Lung (tissue), 12 donors: ENCODE results near the gene PKD1. TPM values are rescaled to one million over a fixed set of nuclear protein-coding genes. Genes with fewer than 3 reads are reported as not detected.

Experiments
- ATAC-seq: fragments of 200-7000 bp; cut with Tn5 transposase; one replicate; pipeline ENCODE4 v1.9.1; 2020; ENCODE audit warnings: moderate number of reproducible peaks; ENCODE audit not compliant: insufficient read depth, low FRiP score
- DNase-seq, 3 donors: peaks; one replicate each; pipeline ENCODE4 v3.0.0-alpha.2; 2013 to 2017
- H3K27ac ChIP-seq, 2 donors: one replicate each; pipeline ENCODE4 v1.5.1; 2013; ENCODE audit warnings: mild to moderate bottlenecking in 2 of 2, moderate library complexity in 2 of 2, control low read depth in 1 of 2, inconsistent platforms in 1 of 2, low read depth in 1 of 2, low read length in 1 of 2
- H3K27me3 ChIP-seq, 3 donors: one replicate each; pipeline ENCODE4 v1.5.1; 2013; ENCODE audit warnings: low read length in 2 of 3; ENCODE audit not compliant: control insufficient read depth in 3 of 3, insufficient read depth in 3 of 3
- H3K36me3 ChIP-seq, 4 donors: one replicate each; pipeline ENCODE4 v1.5.1; 2013; ENCODE audit warnings: low read length in 4 of 4, mild to moderate bottlenecking in 1 of 4, moderate library complexity in 1 of 4; ENCODE audit not compliant: control insufficient read depth in 4 of 4, insufficient read depth in 4 of 4
- H3K4me1 ChIP-seq, 5 donors: one replicate each; pipeline ENCODE4 v1.5.1; 2013; ENCODE audit warnings: low read length in 5 of 5, mild to moderate bottlenecking in 2 of 5, moderate library complexity in 1 of 5; ENCODE audit not compliant: control insufficient read depth in 5 of 5, insufficient read depth in 5 of 5
- H3K4me3 ChIP-seq: one replicate; pipeline ENCODE4 v1.5.1; 2013; ENCODE audit warnings: mild to moderate bottlenecking, control low read depth, moderate library complexity
- H3K9ac ChIP-seq, 2 donors: one replicate each; pipeline ENCODE4 v1.5.1; 2013; ENCODE audit warnings: low read length in 2 of 2, control low read depth in 1 of 2; ENCODE audit not compliant: insufficient read depth in 1 of 2
- H3K9me3 ChIP-seq, 4 donors: one replicate each; pipeline ENCODE4 v1.5.1; 2013; ENCODE audit warnings: low read length in 3 of 4, mild to moderate bottlenecking in 1 of 4, moderate library complexity in 1 of 4; ENCODE audit not compliant: control insufficient read depth in 4 of 4, insufficient read depth in 3 of 4
- WGBS, 2 donors: extraction: QIAGEN DNeasy Blood & Tissue Kit; methylation state at CpG; one replicate each; pipeline ENCODE4 v1.1.7; 2013; 5-methylcytosine and 5-hydroxymethylcytosine counted together
- polyA plus RNA-seq, 2 donors: library from polyadenylated mRNA; stranded (reverse); fragments of 200-250 nt; gene quantifications; one replicate each; pipeline ENCODE4 v1.2.1, GENCODE V29; 2013
- total RNA-seq, 2 donors: library from RNA; depleted of rRNA in 1 of 2; stranded (reverse); fragments of >200 nt in 1 of 2; gene quantifications; one replicate each; pipeline ENCODE4 v1.2.1, GENCODE V29; 2014 to 2021
- TF ChIP-seq, protein P1 (sequence below): IDR thresholded peaks from 2 replicates; pipeline ENCODE4 v1.5.1; 2012; ENCODE audit warnings: mild to moderate bottlenecking; ENCODE audit errors: control extremely low read depth, extremely low read depth
- donor health status: control.
- donor health status: control.
- donor health status: Bipolar disorder and iron deficiency.
- donor health status: healthy.
- donor health status: DM: yes; HTN: yes; CAD: no.

Gene PKD1
- total and polyA plus RNA-seq, 4 donors = 39.1 to 128 (median 64.6) TPM

DNA sequence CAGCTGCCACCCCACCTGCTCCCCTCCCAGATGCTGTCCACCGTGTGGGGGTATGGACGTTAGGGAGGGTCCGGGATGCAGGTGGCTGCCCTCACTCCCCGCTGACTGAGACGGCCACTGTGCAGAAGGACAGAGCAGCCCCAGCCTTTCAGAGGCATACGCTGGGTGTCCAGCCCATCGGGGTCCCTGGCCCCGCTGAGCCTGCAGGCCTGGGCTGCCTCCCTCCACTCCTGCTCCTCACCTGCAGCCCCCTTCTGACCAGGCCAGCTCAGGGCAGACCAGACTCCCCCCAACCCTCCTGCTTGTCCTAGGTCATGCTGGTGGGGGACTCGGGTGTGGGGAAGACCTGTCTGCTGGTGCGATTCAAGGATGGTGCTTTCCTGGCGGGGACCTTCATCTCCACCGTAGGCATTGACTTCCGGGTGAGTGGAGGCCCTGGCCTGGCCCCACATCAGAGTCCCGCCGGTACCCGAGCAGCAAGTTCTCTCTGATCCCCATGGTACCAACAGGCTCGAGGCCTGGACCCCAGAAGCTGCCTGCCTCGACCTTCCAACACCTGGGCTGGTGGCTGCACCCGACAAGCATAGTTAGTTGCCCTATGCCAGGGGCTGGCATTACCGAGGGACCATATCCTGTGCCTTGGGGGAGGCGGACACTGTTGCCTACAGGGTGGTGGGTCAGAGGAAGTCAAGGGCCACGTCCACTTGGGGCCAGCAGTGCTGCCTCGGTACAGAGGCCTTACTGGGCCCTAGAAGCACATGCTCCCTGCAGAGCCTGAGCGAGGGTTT lies 14.1 kb upstream of the PKD1 start:
- ATAC-seq (no peak), DNase-seq (no peak)
- H3K36me3 ChIP-seq = peaks cover 0 to 14% (median 7%) of the 10 kb centered on the region in 4 donors
- H3K9me3 ChIP-seq = no peaks in the 10 kb centered on the region
- H3K27me3 ChIP-seq = no peaks in the 10 kb centered on the region
- 64 to 67% methylated on average over 24 of the region's 24 CpGs for WGBS, 2 donors
- H3K9ac ChIP-seq = no peak overlapping the region
- peaks cover 0 to 69% (median 23%) of the 10 kb centered on the region in 5 donors for H3K4me1 ChIP-seq
- H3K27ac ChIP-seq = no peak overlapping the region
- TF ChIP-seq, protein P1, sequence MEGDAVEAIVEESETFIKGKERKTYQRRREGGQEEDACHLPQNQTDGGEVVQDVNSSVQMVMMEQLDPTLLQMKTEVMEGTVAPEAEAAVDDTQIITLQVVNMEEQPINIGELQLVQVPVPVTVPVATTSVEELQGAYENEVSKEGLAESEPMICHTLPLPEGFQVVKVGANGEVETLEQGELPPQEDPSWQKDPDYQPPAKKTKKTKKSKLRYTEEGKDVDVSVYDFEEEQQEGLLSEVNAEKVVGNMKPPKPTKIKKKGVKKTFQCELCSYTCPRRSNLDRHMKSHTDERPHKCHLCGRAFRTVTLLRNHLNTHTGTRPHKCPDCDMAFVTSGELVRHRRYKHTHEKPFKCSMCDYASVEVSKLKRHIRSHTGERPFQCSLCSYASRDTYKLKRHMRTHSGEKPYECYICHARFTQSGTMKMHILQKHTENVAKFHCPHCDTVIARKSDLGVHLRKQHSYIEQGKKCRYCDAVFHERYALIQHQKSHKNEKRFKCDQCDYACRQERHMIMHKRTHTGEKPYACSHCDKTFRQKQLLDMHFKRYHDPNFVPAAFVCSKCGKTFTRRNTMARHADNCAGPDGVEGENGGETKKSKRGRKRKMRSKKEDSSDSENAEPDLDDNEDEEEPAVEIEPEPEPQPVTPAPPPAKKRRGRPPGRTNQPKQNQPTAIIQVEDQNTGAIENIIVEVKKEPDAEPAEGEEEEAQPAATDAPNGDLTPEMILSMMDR = no peak
- H3K4me3 ChIP-seq = no peak overlapping the region

DNA sequence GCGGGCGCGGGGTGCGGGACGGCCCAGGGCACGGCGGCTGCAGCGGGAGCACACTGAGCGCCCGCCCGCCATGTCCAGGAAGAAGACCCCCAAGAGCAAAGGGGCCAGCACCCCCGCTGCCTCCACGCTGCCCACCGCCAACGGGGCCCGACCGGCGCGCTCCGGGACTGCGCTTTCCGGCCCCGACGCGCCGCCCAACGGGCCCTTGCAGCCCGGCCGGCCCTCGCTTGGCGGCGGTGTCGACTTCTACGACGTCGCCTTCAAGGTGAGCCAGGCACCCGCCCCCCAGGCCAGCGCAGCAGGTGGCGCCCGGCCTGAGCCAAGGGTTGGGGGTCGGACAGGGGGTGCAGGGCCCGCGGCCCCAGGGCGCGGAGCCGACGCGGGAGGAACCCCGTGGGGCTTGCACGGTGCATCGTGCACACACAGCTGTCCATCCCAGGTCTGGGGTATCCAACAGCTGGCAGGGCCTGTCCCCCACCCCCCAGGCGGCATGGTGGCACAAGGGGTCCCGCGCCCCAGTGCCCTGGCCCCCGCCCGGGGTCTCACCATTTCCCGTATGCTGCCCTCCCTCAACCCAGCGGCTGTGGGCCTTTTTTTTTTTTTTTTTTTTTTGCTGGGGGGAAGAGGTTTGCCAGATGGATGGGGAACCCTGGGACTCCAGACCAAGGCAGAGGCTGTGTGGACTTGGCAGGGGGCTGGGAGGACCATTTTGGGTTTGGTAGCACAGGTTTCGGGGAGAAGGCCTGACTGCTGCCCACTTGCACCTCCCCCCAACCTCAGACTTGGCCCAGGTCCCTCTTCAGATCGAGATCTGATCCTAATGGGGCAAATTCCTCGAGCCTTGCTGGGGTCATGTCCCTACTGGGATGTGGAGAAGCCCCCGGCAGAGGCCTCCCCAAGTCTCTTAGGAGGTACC lies 13.3 kb upstream of the PKD1 start:
- Histone ChIP-seq H3K4me1 (peaks cover 0 to 61% (median 23%) of the 10 kb centered on the region in 5 donors), H3K27ac (peak overlapping the region in 1 of 2 donors; percentile 27), H3K27me3 (no peaks in the 10 kb centered on the region), H3K9ac (no peak overlapping the region), H3K9me3 (no peaks in the 10 kb centered on the region), H3K4me3 (no peak overlapping the region), H3K36me3 (peaks cover 0 to 14% (median 6%) of the 10 kb centered on the region in 4 donors)
- DNase-seq (no peak), ATAC-seq (no peak)
- WGBS, 2 donors = 2 to 3% methylated on average over 50 to 62 of the region's 62 CpGs
- TF ChIP-seq, protein P1 = no peak

DNA sequence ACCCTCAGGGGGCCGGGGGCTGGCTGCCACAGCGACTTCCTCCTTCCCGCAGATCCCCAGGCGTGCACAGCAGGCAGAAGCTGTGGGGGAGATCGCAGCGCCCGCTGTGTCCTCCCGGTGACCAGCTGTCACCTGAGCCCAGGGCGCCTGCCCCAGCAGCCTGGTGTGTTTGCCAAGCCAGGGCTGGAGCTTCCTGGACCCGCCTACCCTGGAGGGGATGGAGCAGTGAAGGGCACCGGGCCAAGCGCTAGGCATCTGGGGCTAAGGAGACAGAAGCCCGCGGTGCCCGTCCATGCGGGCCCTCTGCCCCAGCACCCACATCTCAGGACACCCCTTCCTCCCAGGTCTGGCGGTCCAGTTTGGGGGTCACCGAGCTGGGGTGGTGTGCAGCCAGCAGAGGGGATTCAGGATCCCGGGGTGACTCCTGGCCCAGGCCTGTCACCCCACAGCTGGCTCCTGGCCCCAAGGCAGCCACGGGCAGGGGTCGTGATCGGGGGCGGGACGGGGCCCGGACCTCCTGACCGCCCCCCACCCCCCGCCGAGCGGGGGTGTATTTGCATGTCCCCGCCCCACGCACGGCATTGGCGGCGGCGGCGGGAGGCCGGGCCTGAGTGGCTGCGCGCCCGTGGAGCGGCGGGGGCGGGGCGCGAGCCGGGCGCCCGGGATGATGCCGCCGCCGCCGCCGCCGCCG lies 12.4 kb upstream of the PKD1 start, which contains the start of gene RAB26:
TSS of gene RAB26 (plus strand) at position 645 of the 691 bp plus-strand sequence. CDS start 159 bp downstream, outside the sequence.
- peaks cover 0 to 13% (median 6%) of the 10 kb centered on the region in 4 donors for H3K36me3 ChIP-seq
- H3K27me3 ChIP-seq = no peaks in the 10 kb centered on the region
- peaks cover 0 to 53% (median 23%) of the 10 kb centered on the region in 5 donors for H3K4me1 ChIP-seq
- ATAC-seq (peak; percentile 67), DNase-seq (peak; percentile 66 to 83 (median 77))
- H3K4me3 ChIP-seq = no peak within 1 kb of the TSS
- H3K9ac ChIP-seq = no peak within 1 kb of the TSS
- no peaks in the 10 kb centered on the region for H3K9me3 ChIP-seq
- H3K27ac ChIP-seq = peak within 1 kb of the TSS; percentile 58 to 61
- TF ChIP-seq, protein P1 = no peak
- WGBS, 2 donors = 2% methylated on average over 43 to 55 of the region's 55 CpGs
